Epithelial cell of proximal tubule (primary cell): ENCODE results near the gene UXS1. TPM values are rescaled to one million over a fixed set of nuclear protein-coding genes. Genes with fewer than 3 reads are reported as not detected.

ENCODE experiments used
- DNase-seq: peaks from one replicate; pipeline ENCODE4 v3.0.0-alpha.2; 2011; ENCODE audit warnings: low read depth
- H3K4me3 ChIP-seq: 2 replicates; pipeline ENCODE4 v1.5.1; 2011; ENCODE audit warnings: low read depth, mild to moderate bottlenecking, low read length
- CTCF ChIP-seq: conservative IDR thresholded peaks from 2 replicates; pipeline ENCODE4 v1.5.1; 2012; ENCODE audit warnings: low read depth, mild to moderate bottlenecking, low read length
- total RNA-seq: library from RNA; depleted of rRNA; stranded (reverse); fragments of >200 nt; gene quantifications from 2 replicates; pipeline ENCODE4 v1.2.3, GENCODE V29; 2015

UXS1 gene
- total RNA-seq, 1 donor from 2014 or later: 128 TPM

- H3K4me3 ChIP-seq: no peak overlapping the region
- TF ChIP-seq CTCF: no peak
- no peak for DNase-seq
Observed at GRCh38 chr2:106195456-106195855, 1.4 kb upstream of the UXS1 start.

- TF ChIP-seq CTCF: no peak
- DNase-seq: no peak
- peak overlapping the region; percentile 90 for H3K4me3 ChIP-seq
Observed at GRCh38 chr2:106193690-106193976, 468 bp downstream of the UXS1 start.

GRCh38 chr2:106192752-106193689 is 1.1 kb downstream of the UXS1 start:
- peak overlapping the region; percentile 90 for H3K4me3 ChIP-seq
- peak; percentile 87 for DNase-seq
- TF ChIP-seq CTCF: no peak

- no peak for TF ChIP-seq CTCF
- H3K4me3 ChIP-seq: peak overlapping the region; percentile 5
- no peak for DNase-seq
Observed at GRCh38 chr2:106191511-106192016, 2.5 kb downstream of the UXS1 start.

- no peak for TF ChIP-seq CTCF
- no peak overlapping the region for H3K4me3 ChIP-seq
- DNase-seq: no peak
Observed at GRCh38 chr2:106189764-106190468, 4.2 kb downstream of the UXS1 start.

- no peak for TF ChIP-seq CTCF
- DNase-seq: no peak
- H3K4me3 ChIP-seq: no peak overlapping the region
Observed at GRCh38 chr2:106189325-106189724, 4.8 kb downstream of the UXS1 start.
